WERI-Rb-1 (cell line): ENCODE data around the gene GHRHR.

Experiments
- DNase-seq: peaks from one replicate; pipeline ENCODE4 v3.0.0-alpha.2; 2020
- H3K27ac ChIP-seq: fragments of 250-450 bp; sonication (Bioruptor Pico); 2 replicates; pipeline ENCODE4 v1.5.1; 2020; ENCODE audit warnings: mild to moderate bottlenecking, moderate library complexity
- H3K27me3 ChIP-seq: fragments of 250-450 bp; sonication (Bioruptor Pico); 2 replicates; pipeline ENCODE4 v1.5.1; 2021; ENCODE audit warnings: mild to moderate bottlenecking, low read depth, moderate library complexity; ENCODE audit not compliant: insufficient read depth, severe bottlenecking
- H3K36me3 ChIP-seq: fragments of 250-450 bp; sonication (Bioruptor Pico); 2 replicates; pipeline ENCODE4 v1.5.1; 2020; ENCODE audit warnings: mild to moderate bottlenecking, moderate library complexity
- H3K4me3 ChIP-seq: 2 replicates; pipeline ENCODE4 v1.5.1; 2011; ENCODE audit warnings: low read depth, mild to moderate bottlenecking, control low read depth, low read length
- H3K9me3 ChIP-seq: fragments of 250-450 bp; sonication (Bioruptor Pico); 2 replicates; pipeline ENCODE4 v1.5.1; 2021; ENCODE audit warnings: mild to moderate bottlenecking, moderate library complexity; ENCODE audit not compliant: severe bottlenecking
- CTCF ChIP-seq: IDR thresholded peaks from 2 replicates; pipeline ENCODE4 v1.5.1; 2011; ENCODE audit warnings: low read depth, mild to moderate bottlenecking, control low read depth, inconsistent platforms, low read length

The GHRHR gene

DNA sequence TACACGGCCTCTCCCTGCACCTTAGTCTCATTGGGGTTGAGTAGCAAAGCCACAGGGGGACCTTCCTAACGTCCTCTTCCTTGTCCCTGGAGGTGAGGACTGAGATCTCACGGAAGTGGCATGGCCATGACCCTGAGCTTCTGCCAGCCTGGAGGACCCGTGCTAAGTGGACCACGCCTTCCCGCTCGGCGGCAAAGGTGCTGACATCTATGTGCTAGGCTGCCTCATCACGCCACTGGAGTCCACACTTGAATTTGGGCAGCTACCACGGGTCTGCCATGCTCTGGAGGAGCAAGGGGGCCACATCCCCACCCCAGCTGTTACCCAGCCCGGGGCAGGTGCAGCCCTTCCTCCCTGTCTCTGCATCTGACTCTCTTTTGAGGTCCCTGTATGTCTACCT is 15.3 kb downstream of the GHRHR start:
- no peaks in the 10 kb centered on the region for H3K36me3 ChIP-seq
- TF ChIP-seq CTCF, result no peak
- no peak overlapping the region for H3K4me3 ChIP-seq
- H3K27me3 ChIP-seq, result no peaks in the 10 kb centered on the region
- H3K27ac ChIP-seq, result no peak overlapping the region
- DNase-seq, result no peak
- H3K9me3 ChIP-seq, result no peaks in the 10 kb centered on the region

DNA sequence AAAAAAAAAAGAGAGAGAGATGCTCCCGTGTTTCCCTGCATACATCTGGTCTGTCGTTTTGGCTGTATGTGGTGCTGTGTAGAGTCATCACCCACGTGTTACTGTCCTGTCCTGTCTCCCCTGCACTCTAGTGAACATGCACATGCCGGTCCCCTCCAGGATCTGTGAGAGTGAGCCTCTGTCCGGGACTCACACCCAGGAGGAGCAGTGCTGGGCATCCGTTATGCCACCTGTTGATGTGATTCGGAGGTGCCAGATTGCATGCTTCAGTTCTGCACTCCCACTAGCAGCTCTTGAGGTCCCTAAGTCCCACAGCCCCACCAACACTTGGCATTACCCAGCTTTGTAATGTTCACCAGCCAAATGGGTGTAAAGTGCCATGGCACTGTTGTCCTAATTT is 16.4 kb downstream of the GHRHR start:
- Histone ChIP-seq H3K27me3 (no peaks in the 10 kb centered on the region), H3K36me3 (no peaks in the 10 kb centered on the region), H3K4me3 (no peak overlapping the region), H3K27ac (no peak overlapping the region), H3K9me3 (no peaks in the 10 kb centered on the region)
- TF ChIP-seq CTCF, result no peak
- no peak for DNase-seq

GRCh38 chr7:30980751-30981150 is 17.0 kb downstream of the GHRHR start:
- DNase-seq, result no peak
- Histone ChIP-seq H3K9me3 (no peaks in the 10 kb centered on the region), H3K27ac (no peak overlapping the region), H3K27me3 (no peaks in the 10 kb centered on the region), H3K36me3 (no peaks in the 10 kb centered on the region), H3K4me3 (no peak overlapping the region)
- TF ChIP-seq CTCF, result no peak

DNA sequence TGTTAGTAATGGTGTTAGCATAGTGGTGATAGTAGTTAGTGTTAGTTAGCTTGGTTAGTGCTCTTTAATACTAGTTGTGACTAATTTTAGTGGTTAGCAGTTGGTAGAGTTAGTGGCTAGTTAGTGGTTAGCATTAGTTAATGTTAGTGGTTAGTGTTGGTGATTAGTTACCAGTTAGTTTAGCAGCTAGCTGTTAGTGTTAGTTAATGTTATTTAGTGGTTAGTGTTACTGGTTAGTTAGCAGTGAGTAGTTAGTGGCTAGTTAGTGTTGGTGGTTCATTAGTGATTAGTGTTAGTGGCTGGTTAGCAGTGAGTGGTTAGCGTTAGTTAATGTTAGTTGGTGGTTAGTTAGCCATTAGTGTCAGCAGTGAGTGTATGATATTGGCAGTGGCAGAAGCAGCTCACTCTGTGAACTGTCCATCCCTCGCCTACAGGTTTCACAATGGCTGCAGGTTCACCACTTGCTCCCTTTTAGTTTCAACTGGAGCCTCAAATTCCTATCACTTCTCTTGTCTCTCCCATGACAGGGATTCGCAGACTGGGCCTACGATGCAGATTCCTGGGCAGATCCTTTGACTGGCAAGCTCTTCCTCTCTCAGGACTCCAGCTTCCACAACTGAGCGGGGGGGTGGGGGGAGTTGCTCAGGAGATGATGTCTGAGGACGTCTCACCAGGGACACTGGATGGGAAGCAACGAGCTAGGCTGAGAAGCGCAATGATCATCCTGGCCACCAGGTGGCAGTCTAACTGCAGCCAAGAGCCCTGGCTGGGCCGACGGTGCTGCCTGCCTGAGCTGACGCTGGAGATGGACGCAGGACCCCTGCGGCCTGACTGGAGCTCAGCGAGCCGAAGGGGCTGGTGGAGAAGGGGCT is 19.5 kb downstream of the GHRHR start:
- TF ChIP-seq CTCF, result peak; percentile 98
- H3K27ac ChIP-seq, result no peak overlapping the region

DNA sequence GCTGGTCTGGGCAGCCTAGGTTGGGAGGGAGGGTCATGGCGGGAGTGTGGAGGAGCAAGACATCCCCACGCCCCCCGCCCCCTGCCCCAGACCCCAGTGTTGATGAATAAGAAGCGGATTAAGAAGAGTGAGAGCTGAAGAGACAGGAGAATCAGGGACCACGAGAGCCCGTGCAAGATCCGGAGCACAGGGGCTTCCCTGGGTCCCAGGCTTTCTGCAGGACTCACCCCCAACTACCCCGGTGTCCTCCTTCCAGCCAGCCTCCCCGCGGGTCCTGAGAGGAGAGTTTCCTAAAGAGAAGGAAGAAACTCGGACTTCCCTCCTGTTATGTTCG is 20.1 kb downstream of the GHRHR start:
- no peak for DNase-seq
- H3K27me3 ChIP-seq, result no peaks in the 10 kb centered on the region
- no peaks in the 10 kb centered on the region for H3K9me3 ChIP-seq
- no peak overlapping the region for H3K4me3 ChIP-seq
- H3K36me3 ChIP-seq, result no peaks in the 10 kb centered on the region
- H3K27ac ChIP-seq, result no peak overlapping the region
- no peak for TF ChIP-seq CTCF

More for the DNA sequence above, 19.5 kb downstream of the GHRHR start:
- Histone ChIP-seq H3K9me3 (no peaks in the 10 kb centered on the region), H3K27me3 (no peaks in the 10 kb centered on the region), H3K36me3 (no peaks in the 10 kb centered on the region), H3K4me3 (no peak overlapping the region)
- peak; percentile 88 for DNase-seq
